Spleen (tissue), 11 donors: ENCODE measurements around the gene CMC4. TPM values are rescaled to one million over a fixed set of nuclear protein-coding genes. Genes with fewer than 3 reads are reported as not detected.

ENCODE experiments used
- DNase-seq: peaks from one replicate; pipeline ENCODE4 v3.0.0-alpha.2; 2020
- H3K27ac ChIP-seq, 8 donors: fragments of 200-600 bp; sonication (generic) in 7 of 8; 1 replicate in 4 of 8; 2 replicates in 4 of 8; pipeline versions ENCODE4 v1.5.0 to v1.8.0; 2016 to 2021; ENCODE audit warnings: inconsistent platforms in 4 of 8, mild to moderate bottlenecking in 4 of 8, moderate library complexity in 1 of 8
- H3K27me3 ChIP-seq, 7 donors: fragments of 200-600 bp; sonication (generic) in 6 of 7; replicated peaks in 1 of 7; 1 replicate in 4 of 7; 2 replicates in 3 of 7; pipeline versions ENCODE4 v1.5.0 to v1.8.0; 2016 to 2021; ENCODE audit warnings: inconsistent platforms in 3 of 7, mild to moderate bottlenecking in 1 of 7
- H3K36me3 ChIP-seq, 6 donors: fragments of 200-600 bp; sonication (generic) in 5 of 6; 1 replicate in 4 of 6; 2 replicates in 2 of 6; pipeline versions ENCODE4 v1.5.0 to v1.8.0; 2016 to 2021; ENCODE audit warnings: inconsistent platforms in 2 of 6
- H3K4me1 ChIP-seq, 6 donors: fragments of 200-600 bp; sonication (generic) in 5 of 6; 1 replicate in 3 of 6; 2 replicates in 3 of 6; pipeline versions ENCODE4 v1.5.0 to v1.8.0; 2016 to 2021; ENCODE audit warnings: inconsistent platforms in 3 of 6
- H3K4me3 ChIP-seq, 8 donors: fragments of 200-600 bp; sonication (generic) in 7 of 8; 1 replicate in 4 of 8; 2 replicates in 4 of 8; pipeline versions ENCODE4 v1.5.0 to v1.8.0; 2016 to 2021; ENCODE audit warnings: inconsistent platforms in 4 of 8, mild to moderate bottlenecking in 4 of 8, moderate library complexity in 2 of 8
- H3K9me3 ChIP-seq, 8 donors: fragments of 200-600 bp; sonication (generic) in 7 of 8; 1 replicate in 4 of 8; 2 replicates in 4 of 8; pipeline versions ENCODE4 v1.5.0 to v1.8.0; 2016 to 2021; ENCODE audit warnings: inconsistent platforms in 4 of 8
- POLR2A ChIP-seq, 3 donors: fragments of 450-650 bp; IDR thresholded peaks; one replicate each; pipeline ENCODE4 v1.5.1; 2017; ENCODE audit warnings: antibody characterized with exemption in 3 of 3, mild to moderate bottlenecking in 1 of 3
- POLR2AphosphoS5 ChIP-seq, 3 donors: sonication (generic); formaldehyde crosslinking; IDR thresholded peaks; one replicate each; pipeline ENCODE4 v1.5.1; 2017; ENCODE audit warnings: antibody characterized with exemption in 3 of 3
- WGBS, 5 donors: extraction: QIAGEN DNeasy Blood & Tissue Kit in 3 of 5; methylation state at CpG; one replicate each; pipeline versions ENCODE4 v1.1.5 to v1.1.7; 2013 to 2018; 5-methylcytosine and 5-hydroxymethylcytosine counted together
- intact Hi-C: fragments of 100-400 bp; cut with DNase I; formaldehyde crosslinking; loops from one replicate; pipeline ENCODE4 v1.15.0; 2023; ENCODE audit warnings: low total_unique reads
- polyA plus RNA-seq, 3 donors: library from polyadenylated mRNA; stranded (reverse); fragments of 200-250 nt; gene quantifications; one replicate each; pipeline ENCODE4 v1.2.1, GENCODE V29; 2013
- total RNA-seq, 7 donors: library from RNA; depleted of rRNA in 3 of 7; stranded (reverse); fragments of >200 nt in 3 of 7; fragmentation: NEBNext Ultra II Directional in 4 of 7; extraction: Animal tissue kit (Norgen Biotek cat#: 25700) in 4 of 7; gene quantifications; one replicate each; pipeline versions ENCODE4 v1.1.0 to v1.2.1, GENCODE V29; 2016 to 2021
- TF ChIP-seq, protein P1 (sequence below), 11 experiments: fragments of 200-600 bp in 7 of 11; fragments of 450-650 bp in 4 of 11; sonication (generic) in 4 of 11; IDR thresholded peaks in 8 of 11; conservative IDR thresholded peaks in 3 of 11; 1 replicate in 7 of 11; 2 replicates in 4 of 11; pipeline versions ENCODE4 v1.4.0 to v1.8.0; 2016 to 2021; ENCODE audit warnings: antibody characterized with exemption in 11 of 11, inconsistent platforms in 4 of 11, mild to moderate bottlenecking in 1 of 11
- donor health status: healthy with polysubstance abuse.
- donor health status: DM: no; HTN: no; CAD: no; lungs with moderate emphysema.
- donor health status: DM: no; HTN: no; CAD: no.
- donor health status: Bipolar disorder and iron deficiency.
- donor health status: healthy.
- donor health status: DM: no; HTN: no; CAD: no.
- donor health status: DM: yes; HTN: yes; CAD: no.

CMC4 gene
- total and polyA plus RNA-seq, 10 donors: 3.1 to 21.7 (median 8.5) TPM

DNA sequence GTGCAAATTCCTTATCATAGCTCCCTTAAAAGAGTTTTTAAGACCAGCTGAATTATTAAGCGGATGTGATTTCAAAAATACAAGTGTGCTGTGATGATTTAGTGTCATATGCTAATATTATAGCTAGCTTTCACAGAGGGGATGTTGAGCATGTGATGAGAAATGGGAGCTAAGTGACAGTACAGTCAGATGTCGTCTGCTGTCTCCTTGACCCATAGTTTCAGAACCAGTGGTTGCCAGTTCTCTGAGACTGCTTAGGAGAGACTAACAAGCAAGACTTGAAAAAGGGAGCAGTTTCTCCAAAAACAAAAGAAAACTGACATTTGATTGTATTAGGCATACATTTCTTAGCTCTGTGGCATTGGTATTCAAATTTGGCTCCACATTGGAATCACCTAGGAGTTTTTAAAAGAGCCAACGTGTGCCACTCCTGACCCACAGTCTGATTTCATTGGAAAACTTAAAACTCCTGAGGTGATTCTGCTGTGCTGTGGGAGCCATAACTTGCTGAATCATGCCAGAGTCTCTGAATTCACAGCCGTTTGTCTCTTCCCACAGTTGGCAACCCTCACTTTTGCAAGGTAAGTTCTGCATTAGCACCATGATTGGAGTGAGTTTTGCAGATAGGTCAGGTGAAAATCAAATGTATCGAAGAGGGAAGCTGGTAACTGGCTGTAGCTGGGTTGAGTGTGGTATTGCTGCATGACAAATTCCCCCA lies 24.0 kb downstream of the CMC4 start:
- TF ChIP-seq POLR2A (IDR thresholded peaks at IDR 0.05) (no peak), POLR2AphosphoS5 (IDR thresholded peaks at IDR 0.05) (no peak)
- TF ChIP-seq, protein P1, sequence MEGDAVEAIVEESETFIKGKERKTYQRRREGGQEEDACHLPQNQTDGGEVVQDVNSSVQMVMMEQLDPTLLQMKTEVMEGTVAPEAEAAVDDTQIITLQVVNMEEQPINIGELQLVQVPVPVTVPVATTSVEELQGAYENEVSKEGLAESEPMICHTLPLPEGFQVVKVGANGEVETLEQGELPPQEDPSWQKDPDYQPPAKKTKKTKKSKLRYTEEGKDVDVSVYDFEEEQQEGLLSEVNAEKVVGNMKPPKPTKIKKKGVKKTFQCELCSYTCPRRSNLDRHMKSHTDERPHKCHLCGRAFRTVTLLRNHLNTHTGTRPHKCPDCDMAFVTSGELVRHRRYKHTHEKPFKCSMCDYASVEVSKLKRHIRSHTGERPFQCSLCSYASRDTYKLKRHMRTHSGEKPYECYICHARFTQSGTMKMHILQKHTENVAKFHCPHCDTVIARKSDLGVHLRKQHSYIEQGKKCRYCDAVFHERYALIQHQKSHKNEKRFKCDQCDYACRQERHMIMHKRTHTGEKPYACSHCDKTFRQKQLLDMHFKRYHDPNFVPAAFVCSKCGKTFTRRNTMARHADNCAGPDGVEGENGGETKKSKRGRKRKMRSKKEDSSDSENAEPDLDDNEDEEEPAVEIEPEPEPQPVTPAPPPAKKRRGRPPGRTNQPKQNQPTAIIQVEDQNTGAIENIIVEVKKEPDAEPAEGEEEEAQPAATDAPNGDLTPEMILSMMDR (IDR thresholded peaks at IDR 0.05 in 8 of 11, conservative IDR thresholded peaks at IDR 0.05 in 3 of 11): no peak
- Histone ChIP-seq H3K36me3 (peaks cover 0 to 28% (median 2%) of the 10 kb centered on the region in 6 donors), H3K4me1 (peaks cover 0 to 6% (median 0%) of the 10 kb centered on the region in 6 donors), H3K4me3 (no peak overlapping the region), H3K27me3 (no peaks in the 10 kb centered on the region), H3K9me3 (no peaks in the 10 kb centered on the region), H3K27ac (no peak overlapping the region)
- DNase-seq: no peak
- 68 to 89% (median 80%) methylated on average over 5 of the region's 5 CpGs for WGBS, 5 donors
- intact Hi-C loops: no loop called here

DNA sequence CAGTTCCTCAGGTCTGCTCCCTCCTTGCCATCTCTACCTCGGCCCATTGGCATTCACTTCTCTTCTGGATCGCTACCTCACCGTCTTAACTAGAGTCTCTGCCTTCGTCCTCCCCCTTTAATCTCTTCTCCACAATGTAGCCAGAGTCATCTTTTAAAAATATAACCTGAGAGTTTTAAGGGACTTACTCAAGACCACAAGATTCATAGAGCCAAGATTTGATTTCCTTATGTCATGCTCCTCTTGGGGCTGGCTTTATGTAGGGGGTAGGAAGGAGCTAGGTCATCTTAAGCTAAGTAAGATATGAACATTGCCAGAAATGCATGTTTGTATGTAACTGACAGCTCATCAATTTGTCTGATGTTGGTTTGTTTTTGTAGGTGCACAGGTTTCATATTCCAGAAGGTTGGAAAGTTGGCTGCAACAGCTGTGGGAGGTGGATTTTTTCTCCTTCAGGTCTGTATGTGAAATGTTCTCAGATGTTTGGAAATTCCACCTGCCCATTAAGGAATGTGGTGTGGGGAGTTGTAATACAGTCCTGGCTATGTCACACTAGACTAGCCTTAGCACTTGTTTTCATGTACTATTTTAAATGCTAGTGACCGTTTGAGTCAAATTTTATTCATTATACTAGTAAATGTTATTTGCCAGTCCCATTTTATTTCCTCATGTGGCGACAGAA lies 24.7 kb downstream of the CMC4 start:
- no peak overlapping the region for H3K4me3 ChIP-seq
- peaks cover 0 to 6% (median 0%) of the 10 kb centered on the region in 6 donors for H3K4me1 ChIP-seq
- peaks cover 0 to 21% (median 2%) of the 10 kb centered on the region in 6 donors for H3K36me3 ChIP-seq
- H3K27ac ChIP-seq: no peak overlapping the region
- H3K9me3 ChIP-seq: no peaks in the 10 kb centered on the region
- TF ChIP-seq, protein P1 (IDR thresholded peaks at IDR 0.05 in 8 of 11, conservative IDR thresholded peaks at IDR 0.05 in 3 of 11): no peak
- TF ChIP-seq POLR2A (IDR thresholded peaks at IDR 0.05): no peak
- no peak for TF ChIP-seq POLR2AphosphoS5 (IDR thresholded peaks at IDR 0.05)
- intact Hi-C loops: no loop called here
- WGBS, 5 donors: 74 to 97% (median 92%) methylated on average over 6 of the region's 6 CpGs
- H3K27me3 ChIP-seq: no peaks in the 10 kb centered on the region
- DNase-seq: no peak

DNA sequence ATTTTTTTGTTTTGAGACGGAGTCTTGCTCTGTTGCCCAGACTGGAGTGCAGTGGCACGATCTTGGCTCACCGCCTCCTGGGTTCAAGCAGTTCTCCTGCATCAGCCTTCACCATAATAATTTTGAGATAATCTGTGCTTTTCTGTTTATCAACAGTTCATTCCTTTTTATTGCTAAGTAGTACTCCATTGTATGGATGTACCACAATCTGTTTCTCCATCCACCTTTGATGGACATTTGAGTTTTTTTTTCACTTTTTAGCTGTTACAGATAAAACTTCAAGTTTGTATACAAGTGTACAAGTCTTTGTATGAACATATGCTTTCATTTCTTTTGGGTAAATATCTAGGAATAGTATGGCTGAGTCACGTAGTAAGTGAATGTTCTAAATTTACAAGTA lies 35.2 kb downstream of the CMC4 start:
- 90 to 100% (median 95%) methylated on average over 4 of the region's 4 CpGs for WGBS, 5 donors
- intact Hi-C loops: no loop called here

More for the DNA sequence above, 35.2 kb downstream of the CMC4 start:
- peaks cover 0 to 32% (median 3%) of the 10 kb centered on the region in 6 donors for H3K36me3 ChIP-seq
- no peak overlapping the region for H3K4me3 ChIP-seq
- H3K9me3 ChIP-seq: peaks cover 0 to 22% (median 5%) of the 10 kb centered on the region in 8 donors
- H3K4me1 ChIP-seq: peaks cover 0 to 8% (median 0%) of the 10 kb centered on the region in 6 donors
- TF ChIP-seq POLR2A (IDR thresholded peaks at IDR 0.05): no peak
- no peak for TF ChIP-seq POLR2AphosphoS5 (IDR thresholded peaks at IDR 0.05)
- TF ChIP-seq, protein P1 (IDR thresholded peaks at IDR 0.05 in 8 of 11, conservative IDR thresholded peaks at IDR 0.05 in 3 of 11): no peak
- no peak for DNase-seq
- H3K27ac ChIP-seq: no peak overlapping the region
- H3K27me3 ChIP-seq: no peaks in the 10 kb centered on the region
